ENCODE data around the gene SAMD4A.

Gene SAMD4A

GRCh38 chr14:54691525-54692283 is 124.8 kb downstream of the SAMD4A start:
- no peak for DNase-seq (ENCODE audit: low read depth)
- H3K4me3 ChIP-seq (ENCODE audit: low read depth, low read length) = no peak overlapping the region
- peak; percentile 95 for TF ChIP-seq CTCF (IDR thresholded peaks at IDR 0.05; ENCODE audit: low read depth, low read length, missing control alignments)

DNA sequence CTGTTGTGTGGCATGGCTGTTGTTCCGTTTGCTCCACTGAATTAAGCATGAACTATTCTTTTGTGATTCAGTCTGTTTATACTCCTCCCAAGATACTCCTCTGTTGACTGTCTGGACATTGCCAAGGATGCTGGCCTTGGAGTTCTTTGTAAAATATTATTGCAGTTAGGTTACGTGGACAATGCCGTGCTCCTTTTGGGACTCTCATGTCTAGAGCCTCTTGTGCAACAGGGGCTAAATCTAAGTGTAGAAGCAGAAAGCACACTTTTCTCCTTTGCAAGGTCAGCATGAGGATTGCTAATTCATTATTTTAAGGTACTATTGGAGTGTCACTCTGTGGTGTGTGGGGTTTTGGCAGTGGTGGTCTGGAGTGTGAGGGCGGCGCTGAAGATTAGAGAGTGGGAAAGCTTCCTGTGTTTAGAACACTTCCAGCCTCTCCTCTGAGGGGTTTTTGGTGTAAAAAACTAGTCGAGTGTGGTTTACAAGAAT is 125.4 kb downstream of the SAMD4A start:
- DNase-seq (ENCODE audit: low read depth) = no peak
- TF ChIP-seq CTCF (IDR thresholded peaks at IDR 0.05; ENCODE audit: low read depth, low read length, missing control alignments) = no peak
- H3K4me3 ChIP-seq (ENCODE audit: low read depth, low read length) = no peak overlapping the region

DNA sequence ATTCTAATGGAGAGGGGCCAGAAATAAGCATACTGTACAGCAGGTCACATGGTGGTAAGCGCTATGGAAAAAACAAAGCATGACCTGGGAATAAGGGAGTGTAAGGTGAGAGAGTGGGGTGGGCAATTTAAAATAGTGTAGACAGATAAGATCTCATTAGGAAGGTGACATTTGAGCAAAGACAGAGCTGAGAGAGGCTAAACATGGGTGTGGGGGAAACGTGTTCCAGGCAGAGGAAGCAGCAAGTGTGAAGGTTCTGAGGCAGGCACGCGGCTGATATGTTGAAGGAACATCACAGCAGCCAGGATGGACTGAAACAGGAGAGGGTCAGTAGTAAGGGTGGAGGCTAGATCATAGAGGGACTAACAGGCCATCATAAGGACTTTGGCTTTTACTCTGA is 126.8 kb downstream of the SAMD4A start:
- H3K4me3 ChIP-seq (ENCODE audit: low read depth, low read length) = no peak overlapping the region
- TF ChIP-seq CTCF (IDR thresholded peaks at IDR 0.05; ENCODE audit: low read depth, low read length, missing control alignments) = no peak
- DNase-seq (ENCODE audit: low read depth) = no peak

DNA sequence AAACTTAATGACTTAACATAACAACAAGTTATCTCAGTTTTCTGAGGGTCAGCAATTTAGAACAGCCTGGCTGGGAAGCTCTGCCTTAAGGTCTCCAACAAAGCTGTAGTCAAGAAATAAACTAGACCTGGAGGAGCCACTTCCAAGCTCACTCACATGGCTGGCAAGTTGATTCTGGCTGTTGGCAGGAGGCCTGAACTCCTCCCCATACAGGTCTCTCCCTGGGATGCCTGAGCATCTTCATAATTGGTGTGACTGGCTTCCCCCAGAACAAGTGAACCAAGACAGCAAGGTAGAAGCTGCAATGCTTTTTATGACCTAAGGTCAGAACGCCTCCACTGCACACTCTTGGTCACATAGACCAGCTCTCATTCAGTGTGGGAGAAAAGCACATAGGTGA is 128.3 kb downstream of the SAMD4A start:
- DNase-seq (ENCODE audit: low read depth) = no peak
- TF ChIP-seq CTCF (IDR thresholded peaks at IDR 0.05; ENCODE audit: low read depth, low read length, missing control alignments) = no peak
- no peak overlapping the region for H3K4me3 ChIP-seq (ENCODE audit: low read depth, low read length)

GRCh38 chr14:54697001-54697400 is 130.1 kb downstream of the SAMD4A start:
- no peak for DNase-seq (ENCODE audit: low read depth)
- H3K4me3 ChIP-seq (ENCODE audit: low read depth, low read length) = no peak overlapping the region
- no peak for TF ChIP-seq CTCF (IDR thresholded peaks at IDR 0.05; ENCODE audit: low read depth, low read length, missing control alignments)

DNA sequence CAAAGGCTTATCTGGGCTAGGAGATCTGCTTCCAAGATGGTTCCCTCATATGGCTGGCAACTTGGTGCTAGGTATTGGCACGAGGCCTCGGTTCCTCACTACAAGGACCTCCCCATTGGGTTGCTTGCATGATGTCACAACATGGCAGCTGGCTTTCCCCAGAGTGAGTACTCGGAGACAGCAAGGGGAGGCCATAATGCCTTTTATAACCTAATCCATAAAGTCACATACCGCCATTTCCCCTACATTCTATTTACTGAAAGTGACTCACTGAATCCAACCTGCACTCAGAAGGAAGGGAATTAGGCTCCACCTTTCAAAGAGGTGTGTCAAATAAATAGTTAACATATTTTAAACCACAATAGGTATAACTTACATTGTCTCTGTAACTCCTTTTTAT is 130.9 kb downstream of the SAMD4A start:
- no peak overlapping the region for H3K4me3 ChIP-seq (ENCODE audit: low read depth, low read length)
- TF ChIP-seq CTCF (IDR thresholded peaks at IDR 0.05; ENCODE audit: low read depth, low read length, missing control alignments) = no peak
- DNase-seq (ENCODE audit: low read depth) = no peak

GRCh38 chr14:54698501-54698900 is 131.6 kb downstream of the SAMD4A start:
- TF ChIP-seq CTCF (IDR thresholded peaks at IDR 0.05; ENCODE audit: low read depth, low read length, missing control alignments) = no peak
- no peak for DNase-seq (ENCODE audit: low read depth)
- no peak overlapping the region for H3K4me3 ChIP-seq (ENCODE audit: low read depth, low read length)
